Activated CD8-positive, alpha-beta memory T cell treated with anti-CD3 and anti-CD28 coated beads for 36 hours (primary cell): ENCODE results near the gene ARL14EP. TPM values are rescaled to one million over a fixed set of nuclear protein-coding genes. Genes with fewer than 3 reads are reported as not detected.

Source experiments
- CTCF ChIA-PET: fragments of 350-600 bp; sonication (Branson Sonifier 250); formaldehyde crosslinking; loops from one replicate; lab custom pipeline; 2021; ENCODE audit warnings: antibody characterized with exemption; lab: Charles Lee
- POLR2A ChIA-PET: fragments of 350-600 bp; sonication (Branson Sonifier 250); formaldehyde crosslinking; loops from one replicate; lab custom pipeline; 2021; ENCODE audit warnings: antibody characterized with exemption; lab: Charles Lee
- total RNA-seq, 2 experiments: library from RNA; stranded (reverse); gene quantifications; one replicate each; pipeline ENCODE4 v1.2.3, GENCODE V29; 2021

The ARL14EP gene
- total RNA-seq, 2 experiments from 2014 or later, result 29.7 to 33.9 TPM

- POLR2A ChIA-PET, result no interaction called here
- CTCF ChIA-PET, result no interaction called here
Observed at GRCh38 chr11:30364837-30365482, 42.1 kb downstream of the ARL14EP start.

- CTCF ChIA-PET, result no interaction called here
- POLR2A ChIA-PET, result no interaction called here
Observed at GRCh38 chr11:30365793-30366517, 43.1 kb downstream of the ARL14EP start.

DNA sequence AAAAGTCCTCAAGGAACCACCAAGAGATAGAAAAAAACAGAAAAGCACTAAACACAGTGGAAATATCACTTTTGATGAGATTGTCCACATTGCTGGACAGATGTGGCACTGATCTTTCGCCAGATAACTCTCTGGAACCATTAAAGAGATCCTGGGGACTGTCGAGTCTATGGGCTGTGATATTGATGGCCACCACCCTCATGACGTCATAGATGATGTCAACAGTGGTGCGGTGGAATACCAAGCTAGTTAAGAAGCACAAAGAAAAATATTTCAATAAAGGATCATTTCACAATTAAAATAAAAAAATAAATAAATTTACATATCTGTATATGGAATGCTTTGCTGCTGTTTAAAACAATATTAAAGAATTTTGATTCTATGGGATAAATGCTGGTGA, 45.5 kb downstream of the ARL14EP start:
- CTCF ChIA-PET, result no interaction called here
- POLR2A ChIA-PET, result no interaction called here

GRCh38 chr11:30370164-30370563, 47.3 kb downstream of the ARL14EP start:
- POLR2A ChIA-PET, result no interaction called here

GRCh38 chr11:30377347-30377746, 54.4 kb downstream of the ARL14EP start:
- CTCF ChIA-PET, result no interaction called here

More at GRCh38 chr11:30370164-30370563, 47.3 kb downstream of the ARL14EP start:
- CTCF ChIA-PET, result no interaction called here

DNA sequence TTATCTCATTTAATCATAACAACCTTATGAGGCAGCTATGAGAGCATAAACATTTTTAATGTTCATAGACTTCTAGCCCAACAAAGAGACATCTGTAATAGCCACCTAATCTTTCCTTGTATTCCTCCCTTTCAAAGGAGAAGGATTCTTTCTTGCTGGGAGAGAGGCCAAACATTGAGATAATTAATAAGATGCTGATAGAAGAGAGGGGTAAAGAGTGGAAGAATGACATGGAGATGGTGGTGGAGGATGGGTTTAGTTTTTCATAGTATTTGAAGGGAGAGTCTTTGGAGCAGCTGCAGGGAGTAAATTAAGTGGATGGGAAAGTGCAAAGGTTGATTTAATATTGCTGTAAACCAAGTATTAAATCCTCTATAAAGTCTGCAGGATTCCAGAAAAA, 57.9 kb downstream of the ARL14EP start:
- CTCF ChIA-PET, result no interaction called here
- POLR2A ChIA-PET, result no interaction called here

More at GRCh38 chr11:30377347-30377746, 54.4 kb downstream of the ARL14EP start:
- POLR2A ChIA-PET, result no interaction called here

- CTCF ChIA-PET, result no interaction called here
- POLR2A ChIA-PET, result no interaction called here
Observed at GRCh38 chr11:30381879-30382278, 59.0 kb downstream of the ARL14EP start.

Other genes starting within 250 kb of the ARL14EP start
- not detected for gene FSHB, start 92.1 kb upstream of the ARL14EP start, total RNA-seq